OCI-LY7 (cell line): ENCODE measurements around the gene CMPK2.

Experiments used
- EZH2phosphoT487 ChIP-seq: fragments of 200-600 bp; sonication (generic); IDR thresholded peaks from 2 replicates; pipeline ENCODE4 v1.6.1; 2018; ENCODE audit warnings: low read depth, borderline replicate concordance, mild to moderate bottlenecking, mixed run types, antibody characterized with exemption, low read length, moderate library complexity, mixed read lengths
- TF ChIP-seq, protein P1 (sequence below): fragments of 200-600 bp; sonication (generic); conservative IDR thresholded peaks from 2 replicates; pipeline ENCODE4 v1.5.1; 2014; ENCODE audit warnings: mild to moderate bottlenecking, antibody characterized with exemption, low read length, moderate library complexity, mixed read lengths

DNA sequence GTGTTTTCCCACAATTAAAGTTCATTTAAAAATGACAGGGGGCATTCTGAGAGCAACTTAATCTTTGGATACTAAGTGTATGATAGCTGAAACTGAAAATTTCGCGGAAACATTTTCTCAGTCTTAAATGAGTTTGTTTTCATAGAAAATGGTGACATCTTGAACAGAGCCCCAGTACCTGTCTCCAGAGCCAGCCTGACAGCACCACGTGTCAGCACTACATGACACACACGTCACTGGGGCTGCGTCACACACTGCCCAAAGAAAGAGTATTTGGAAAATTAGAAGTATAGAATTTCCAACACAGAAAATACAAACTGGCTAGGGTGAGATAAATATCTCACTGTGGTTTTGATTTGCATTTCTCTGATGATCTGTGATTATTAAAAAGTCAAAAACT, 50.8 kb downstream of the CMPK2 start:
- TF ChIP-seq, protein P1, sequence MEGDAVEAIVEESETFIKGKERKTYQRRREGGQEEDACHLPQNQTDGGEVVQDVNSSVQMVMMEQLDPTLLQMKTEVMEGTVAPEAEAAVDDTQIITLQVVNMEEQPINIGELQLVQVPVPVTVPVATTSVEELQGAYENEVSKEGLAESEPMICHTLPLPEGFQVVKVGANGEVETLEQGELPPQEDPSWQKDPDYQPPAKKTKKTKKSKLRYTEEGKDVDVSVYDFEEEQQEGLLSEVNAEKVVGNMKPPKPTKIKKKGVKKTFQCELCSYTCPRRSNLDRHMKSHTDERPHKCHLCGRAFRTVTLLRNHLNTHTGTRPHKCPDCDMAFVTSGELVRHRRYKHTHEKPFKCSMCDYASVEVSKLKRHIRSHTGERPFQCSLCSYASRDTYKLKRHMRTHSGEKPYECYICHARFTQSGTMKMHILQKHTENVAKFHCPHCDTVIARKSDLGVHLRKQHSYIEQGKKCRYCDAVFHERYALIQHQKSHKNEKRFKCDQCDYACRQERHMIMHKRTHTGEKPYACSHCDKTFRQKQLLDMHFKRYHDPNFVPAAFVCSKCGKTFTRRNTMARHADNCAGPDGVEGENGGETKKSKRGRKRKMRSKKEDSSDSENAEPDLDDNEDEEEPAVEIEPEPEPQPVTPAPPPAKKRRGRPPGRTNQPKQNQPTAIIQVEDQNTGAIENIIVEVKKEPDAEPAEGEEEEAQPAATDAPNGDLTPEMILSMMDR: no peak
- no peak for TF ChIP-seq EZH2phosphoT487
